ELR (cell line): ENCODE data around the gene HBA1.
A peak's percentile ranks its signal among the peaks of the same experiment; 100 is the strongest.
"Not testable (repeated sequence)": the region's sequence is repeated elsewhere in the genome, so short reads cannot be mapped to it uniquely, and the experiment has no call there.

ENCODE experiments used
- DNase-seq: peaks from one replicate; pipeline ENCODE4 v3.0.0-alpha.2; 2015; ENCODE audit warnings: low read depth

HBA1 gene

DNA sequence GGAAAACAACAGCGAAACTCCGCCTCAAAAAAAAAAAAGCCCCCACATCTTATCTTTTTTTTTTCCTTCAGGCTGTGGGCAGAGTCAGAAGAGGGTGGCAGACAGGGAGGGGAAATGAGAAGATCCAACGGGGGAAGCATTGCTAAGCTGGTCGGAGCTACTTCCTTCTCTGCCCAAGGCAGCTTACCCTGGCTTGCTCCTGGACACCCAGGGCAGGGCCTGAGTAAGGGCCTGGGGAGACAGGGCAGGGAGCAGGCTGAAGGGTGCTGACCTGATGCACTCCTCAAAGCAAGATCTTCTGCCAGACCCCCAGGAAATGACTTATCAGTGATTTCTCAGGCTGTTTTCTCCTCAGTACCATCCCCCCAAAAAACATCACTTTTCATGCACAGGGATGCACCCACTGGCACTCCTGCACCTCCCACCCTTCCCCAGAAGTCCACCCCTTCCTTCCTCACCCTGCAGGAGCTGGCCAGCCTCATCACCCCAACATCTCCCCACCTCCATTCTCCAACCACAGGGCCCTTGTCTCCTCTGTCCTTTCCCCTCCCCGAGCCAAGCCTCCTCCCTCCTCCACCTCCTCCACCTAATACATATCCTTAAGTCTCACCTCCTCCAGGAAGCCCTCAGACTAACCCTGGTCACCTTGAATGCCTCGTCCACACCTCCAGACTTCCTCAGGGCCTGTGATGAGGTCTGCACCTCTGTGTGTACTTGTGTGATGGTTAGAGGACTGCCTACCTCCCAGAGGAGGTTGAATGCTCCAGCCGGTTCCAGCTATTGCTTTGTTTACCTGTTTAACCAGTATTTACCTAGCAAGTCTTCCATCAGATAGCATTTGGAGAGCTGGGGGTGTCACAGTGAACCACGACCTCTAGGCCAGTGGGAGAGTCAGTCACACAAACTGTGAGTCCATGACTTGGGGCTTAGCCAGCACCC is 1.2 kb upstream of the HBA1 start:
- DNase-seq: no peak

DNA sequence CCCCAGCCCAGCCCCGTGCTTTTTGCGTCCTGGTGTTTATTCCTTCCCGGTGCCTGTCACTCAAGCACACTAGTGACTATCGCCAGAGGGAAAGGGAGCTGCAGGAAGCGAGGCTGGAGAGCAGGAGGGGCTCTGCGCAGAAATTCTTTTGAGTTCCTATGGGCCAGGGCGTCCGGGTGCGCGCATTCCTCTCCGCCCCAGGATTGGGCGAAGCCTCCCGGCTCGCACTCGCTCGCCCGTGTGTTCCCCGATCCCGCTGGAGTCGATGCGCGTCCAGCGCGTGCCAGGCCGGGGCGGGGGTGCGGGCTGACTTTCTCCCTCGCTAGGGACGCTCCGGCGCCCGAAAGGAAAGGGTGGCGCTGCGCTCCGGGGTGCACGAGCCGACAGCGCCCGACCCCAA is 474 bp upstream of the HBA1 start:
- not testable (repeated sequence) for DNase-seq

DNA sequence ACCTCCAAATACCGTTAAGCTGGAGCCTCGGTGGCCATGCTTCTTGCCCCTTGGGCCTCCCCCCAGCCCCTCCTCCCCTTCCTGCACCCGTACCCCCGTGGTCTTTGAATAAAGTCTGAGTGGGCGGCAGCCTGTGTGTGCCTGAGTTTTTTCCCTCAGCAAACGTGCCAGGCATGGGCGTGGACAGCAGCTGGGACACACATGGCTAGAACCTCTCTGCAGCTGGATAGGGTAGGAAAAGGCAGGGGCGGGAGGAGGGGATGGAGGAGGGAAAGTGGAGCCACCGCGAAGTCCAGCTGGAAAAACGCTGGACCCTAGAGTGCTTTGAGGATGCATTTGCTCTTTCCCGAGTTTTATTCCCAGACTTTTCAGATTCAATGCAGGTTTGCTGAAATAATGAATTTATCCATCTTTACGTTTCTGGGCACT is 928 bp downstream of the HBA1 start:
- DNase-seq: no peak

DNA sequence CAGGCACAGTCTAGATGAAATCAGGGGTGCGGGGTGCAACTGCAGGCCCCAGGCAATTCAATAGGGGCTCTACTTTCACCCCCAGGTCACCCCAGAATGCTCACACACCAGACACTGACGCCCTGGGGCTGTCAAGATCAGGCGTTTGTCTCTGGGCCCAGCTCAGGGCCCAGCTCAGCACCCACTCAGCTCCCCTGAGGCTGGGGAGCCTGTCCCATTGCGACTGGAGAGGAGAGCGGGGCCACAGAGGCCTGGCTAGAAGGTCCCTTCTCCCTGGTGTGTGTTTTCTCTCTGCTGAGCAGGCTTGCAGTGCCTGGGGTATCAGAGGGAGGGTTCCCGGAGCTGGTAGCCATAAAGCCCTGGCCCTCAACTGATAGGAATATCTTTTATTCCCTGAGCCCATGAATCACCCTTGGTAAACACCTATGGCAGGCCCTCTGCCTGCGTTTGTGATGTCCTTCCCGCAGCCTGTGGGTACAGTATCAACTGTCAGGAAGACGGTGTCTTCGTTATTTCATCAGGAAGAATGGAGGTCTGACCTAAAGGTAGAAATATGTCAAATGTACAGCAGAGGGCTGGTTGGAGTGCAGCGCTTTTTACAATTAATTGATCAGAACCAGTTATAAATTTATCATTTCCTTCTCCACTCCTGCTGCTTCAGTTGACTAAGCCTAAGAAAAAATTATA is 1.6 kb downstream of the HBA1 start:
- DNase-seq: no peak

DNA sequence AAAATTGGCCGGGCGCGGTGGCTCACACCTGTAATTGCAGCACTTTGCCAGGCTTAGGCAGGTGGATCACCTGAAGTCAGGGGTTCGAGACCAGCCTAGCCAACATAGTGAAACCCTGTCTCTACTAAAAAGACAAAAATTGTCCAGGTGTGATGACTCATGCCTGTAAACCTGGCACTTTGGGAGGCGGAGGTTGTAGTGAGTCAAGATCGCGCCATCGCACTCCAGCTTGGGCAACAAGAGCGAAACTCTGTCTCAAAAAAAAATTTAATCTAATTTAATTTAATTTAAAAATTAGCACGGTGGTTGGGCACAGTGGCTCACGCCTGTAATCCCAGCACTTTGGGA is 2.2 kb downstream of the HBA1 start:
- DNase-seq: no peak

DNA sequence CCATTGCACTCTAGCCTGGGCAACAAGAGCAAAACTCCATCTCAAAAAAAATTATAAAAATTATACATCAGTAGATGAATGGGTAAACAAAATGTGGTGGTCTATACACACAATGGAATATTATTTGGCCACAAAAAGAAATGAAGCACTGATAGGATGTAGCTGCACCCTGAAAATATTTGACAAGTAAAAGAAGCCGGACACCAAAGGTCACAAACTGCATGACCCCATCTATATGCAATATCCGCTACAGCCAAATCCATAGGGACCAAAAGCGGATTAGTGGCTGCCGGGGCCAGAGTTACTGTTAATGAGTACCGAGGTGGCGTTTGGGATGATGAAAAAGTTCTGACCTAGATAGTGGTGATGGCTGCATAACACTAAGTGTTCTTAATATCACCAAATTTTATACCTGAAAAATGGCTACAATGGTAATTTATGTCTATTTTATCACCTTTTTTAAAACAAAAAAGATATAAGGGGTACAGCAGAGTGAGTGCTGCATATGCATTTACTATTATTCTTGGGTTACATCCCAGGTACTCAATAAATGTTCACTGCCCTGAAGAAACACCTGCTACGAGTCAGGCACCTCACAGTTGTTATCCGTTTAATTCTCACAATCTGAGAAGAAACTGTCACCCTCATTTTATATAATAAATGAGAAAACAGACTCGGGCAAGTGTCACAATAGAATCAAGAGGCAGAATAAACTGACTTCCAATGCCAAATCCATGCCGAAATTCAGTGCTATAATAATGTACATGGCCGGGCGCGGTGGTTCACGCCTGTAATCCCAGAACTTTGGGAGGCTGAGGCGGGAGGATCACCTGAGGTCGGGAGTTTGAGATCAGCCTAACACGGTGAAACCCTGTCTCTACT is 3.0 kb downstream of the HBA1 start:
- no peak for DNase-seq

DNA sequence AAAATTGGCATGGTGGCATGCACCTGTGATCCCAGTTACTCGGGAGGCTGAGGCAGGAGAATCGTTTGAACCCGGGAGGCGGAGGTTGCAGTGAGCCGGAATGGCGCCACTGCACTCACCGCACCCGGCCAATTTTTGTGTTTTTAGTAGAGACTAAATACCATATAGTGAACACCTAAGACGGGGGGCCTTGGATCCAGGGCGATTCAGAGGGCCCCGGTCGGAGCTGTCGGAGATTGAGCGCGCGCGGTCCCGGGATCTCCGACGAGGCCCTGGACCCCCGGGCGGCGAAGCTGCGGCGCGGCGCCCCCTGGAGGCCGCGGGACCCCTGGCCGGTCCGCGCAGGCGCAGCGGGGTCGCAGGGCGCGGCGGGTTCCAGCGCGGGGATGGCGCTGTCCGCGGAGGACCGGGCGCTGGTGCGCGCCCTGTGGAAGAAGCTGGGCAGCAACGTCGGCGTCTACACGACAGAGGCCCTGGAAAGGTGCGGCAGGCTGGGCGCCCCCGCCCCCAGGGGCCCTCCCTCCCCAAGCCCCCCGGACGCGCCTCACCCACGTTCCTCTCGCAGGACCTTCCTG is 3.7 kb downstream of the HBA1 start, which contains the start of gene HBQ1:
TSS of gene HBQ1 (plus strand) at position 359 of the 575 bp plus-strand sequence. CDS start at position 387, 28 bp downstream.
- peak; percentile 11 for DNase-seq

DNA sequence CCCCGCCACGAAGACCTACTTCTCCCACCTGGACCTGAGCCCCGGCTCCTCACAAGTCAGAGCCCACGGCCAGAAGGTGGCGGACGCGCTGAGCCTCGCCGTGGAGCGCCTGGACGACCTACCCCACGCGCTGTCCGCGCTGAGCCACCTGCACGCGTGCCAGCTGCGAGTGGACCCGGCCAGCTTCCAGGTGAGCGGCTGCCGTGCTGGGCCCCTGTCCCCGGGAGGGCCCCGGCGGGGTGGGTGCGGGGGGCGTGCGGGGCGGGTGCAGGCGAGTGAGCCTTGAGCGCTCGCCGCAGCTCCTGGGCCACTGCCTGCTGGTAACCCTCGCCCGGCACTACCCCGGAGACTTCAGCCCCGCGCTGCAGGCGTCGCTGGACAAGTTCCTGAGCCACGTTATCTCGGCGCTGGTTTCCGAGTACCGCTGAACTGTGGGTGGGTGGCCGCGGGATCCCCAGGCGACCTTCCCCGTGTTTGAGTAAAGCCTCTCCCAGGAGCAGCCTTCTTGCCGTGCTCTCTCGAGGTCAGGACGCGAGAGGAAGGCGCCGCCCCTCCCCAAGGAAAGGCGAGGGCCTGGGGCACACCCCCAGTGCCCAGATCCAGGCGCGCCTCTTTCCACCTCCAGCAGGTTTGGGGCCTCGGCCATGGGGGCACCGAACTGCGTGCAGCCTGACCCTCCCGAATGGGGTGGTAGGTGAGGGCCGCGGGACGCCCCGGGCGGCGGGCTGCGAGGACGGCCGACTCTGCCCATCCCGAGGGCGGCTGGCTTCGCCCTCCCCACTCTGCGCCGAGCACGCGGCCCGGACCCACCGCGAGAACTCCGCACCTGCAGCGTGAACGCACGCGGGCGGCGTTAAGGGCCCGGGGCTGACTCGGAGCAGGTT is 4.4 kb downstream of the HBA1 start:
- DNase-seq: peak; percentile 69

DNA sequence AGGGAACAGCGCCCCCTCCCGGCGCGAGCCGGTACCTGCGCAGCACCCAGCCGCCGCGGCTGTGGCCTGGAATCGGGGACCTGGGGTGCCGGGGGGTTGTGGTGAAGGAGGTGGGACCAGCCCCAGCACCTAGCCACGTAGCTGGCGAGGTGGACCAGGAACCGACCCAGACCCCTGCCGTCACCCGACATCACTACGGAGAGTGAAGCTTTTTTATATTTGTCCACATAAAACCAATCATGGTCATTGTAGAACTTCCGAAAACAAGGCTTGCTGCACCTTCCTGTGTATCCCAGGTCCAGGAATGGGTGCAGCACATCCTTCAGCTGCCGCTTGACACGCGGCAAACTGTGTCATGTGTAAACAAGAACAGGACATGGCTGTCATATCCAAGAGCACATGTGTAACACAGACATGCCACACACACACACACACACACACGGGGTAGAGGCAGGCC is 5.1 kb downstream of the HBA1 start:
- no peak for DNase-seq

DNA sequence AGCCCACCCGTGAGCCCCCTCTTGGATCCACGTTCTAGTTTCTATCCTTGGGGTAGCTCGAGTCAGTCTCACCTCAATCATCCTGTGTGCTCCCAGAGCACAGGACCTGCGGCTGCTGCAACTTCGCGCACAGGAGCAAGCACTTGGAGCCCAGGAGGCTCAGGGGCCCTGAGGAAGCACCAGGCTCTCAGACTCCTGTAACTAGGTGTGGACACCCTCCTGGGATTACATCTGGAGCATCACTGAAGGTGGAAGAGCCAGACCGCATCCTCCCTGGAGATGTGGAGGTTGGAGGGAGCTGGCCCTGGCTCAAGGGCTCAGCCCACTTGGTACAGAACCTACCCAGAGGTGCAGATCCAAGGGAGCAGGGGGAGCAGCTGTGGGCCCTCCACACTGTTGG is 6.5 kb downstream of the HBA1 start:
- DNase-seq: no peak

DNA sequence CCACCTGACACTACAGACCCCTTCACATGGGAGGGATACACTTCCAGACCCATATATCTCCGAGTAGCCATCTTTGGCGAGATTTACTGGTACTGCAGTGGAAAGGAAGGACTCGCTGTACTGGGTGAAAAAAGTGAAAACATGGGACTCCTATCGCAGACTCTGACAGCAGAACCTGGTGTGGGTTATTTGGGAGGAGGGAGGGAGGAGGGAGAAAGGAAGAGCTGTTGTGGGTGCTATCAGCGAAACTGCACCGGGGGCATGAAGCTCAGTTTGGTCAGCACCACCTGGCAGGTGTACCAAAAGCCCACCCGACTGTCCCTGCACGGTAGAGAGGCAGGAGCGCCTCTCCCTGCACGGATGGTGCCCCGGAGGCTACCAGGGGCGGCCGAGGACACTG is 8.7 kb downstream of the HBA1 start:
- DNase-seq: no peak

DNA sequence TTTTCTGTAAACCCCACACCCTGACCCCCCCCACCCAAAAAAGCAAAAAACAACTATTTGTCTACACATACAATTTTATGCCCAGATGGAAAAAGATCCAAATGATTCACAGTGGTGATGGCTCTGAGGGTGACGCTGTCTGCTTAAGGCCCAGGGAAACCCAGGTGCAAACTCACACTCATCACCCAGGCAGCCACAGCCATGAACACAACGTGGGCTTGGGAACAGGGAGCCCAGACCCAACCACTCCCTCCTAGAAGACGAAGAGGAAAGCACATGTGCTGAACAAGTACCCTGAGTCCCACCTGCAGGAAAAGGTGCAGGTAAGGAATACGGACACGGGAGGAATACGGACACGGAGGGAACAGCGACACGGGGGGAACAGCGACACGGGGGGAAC is 9.2 kb downstream of the HBA1 start:
- DNase-seq: no peak

DNA sequence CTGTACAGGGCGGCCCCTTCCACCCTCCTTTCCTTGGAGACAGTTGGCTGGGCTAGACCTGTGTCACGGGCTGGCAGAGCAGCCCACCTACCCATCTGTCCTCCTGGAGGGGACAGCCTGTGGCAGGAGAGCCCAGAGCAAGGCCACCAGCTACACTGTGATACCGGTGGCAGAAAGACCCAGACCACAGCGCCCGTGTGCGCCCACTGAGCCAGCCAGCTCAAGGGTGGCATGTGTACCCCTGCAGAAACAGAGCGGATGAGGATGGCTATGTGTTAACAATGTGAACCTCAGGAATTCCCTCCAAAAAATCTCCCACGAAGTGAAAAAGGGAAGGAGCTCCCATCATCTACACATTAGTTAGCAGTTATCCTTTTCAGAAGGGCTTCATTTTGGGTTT is 10.8 kb downstream of the HBA1 start:
- no peak for DNase-seq

DNA sequence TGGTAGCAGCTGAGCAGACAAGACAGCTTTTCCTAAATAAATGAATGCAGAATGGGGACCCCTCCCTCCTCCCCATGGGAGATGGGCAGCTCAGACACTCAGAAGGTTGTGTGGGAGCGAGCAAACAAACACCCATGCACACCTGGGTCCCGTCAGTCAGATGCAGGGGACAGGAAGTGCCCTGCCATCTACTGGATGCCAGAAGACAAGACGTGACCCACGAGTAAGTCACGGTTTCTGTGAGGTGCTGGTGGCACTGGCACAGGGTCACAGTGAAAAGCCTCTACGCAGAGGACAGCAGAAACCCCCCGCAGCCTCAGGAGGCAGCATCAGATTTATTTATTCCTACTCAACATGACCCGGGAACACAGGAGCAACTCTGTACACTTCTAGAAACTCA is 12.2 kb downstream of the HBA1 start:
- DNase-seq: no peak

DNA sequence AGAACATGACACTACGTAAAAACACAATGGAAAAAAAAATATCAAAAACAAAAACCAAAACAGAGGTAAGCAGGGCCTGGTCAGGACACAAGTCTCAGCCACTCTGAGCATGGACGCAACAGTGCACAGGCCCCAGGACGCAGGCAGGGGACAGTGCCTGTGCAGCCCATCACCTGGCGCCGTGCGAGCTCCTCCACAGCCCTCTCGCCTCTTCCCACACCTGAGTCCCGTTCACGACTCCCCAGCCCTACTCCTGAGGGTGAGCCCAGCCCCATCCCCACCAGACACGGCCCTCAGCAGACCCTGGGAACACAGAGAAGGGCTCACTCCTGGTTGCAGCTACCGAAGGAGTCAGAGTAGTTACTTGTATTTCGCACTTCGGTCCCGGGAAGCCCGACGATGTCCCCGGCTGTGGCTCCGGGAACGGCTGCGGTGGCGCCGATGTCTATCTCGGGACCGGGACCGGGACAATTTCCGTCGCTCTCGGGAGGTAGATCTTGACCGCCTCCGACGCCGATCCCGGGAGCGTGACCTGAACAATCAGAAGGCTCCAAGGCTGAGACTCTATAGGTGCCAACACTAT is 13.2 kb downstream of the HBA1 start:
- DNase-seq: no peak

DNA sequence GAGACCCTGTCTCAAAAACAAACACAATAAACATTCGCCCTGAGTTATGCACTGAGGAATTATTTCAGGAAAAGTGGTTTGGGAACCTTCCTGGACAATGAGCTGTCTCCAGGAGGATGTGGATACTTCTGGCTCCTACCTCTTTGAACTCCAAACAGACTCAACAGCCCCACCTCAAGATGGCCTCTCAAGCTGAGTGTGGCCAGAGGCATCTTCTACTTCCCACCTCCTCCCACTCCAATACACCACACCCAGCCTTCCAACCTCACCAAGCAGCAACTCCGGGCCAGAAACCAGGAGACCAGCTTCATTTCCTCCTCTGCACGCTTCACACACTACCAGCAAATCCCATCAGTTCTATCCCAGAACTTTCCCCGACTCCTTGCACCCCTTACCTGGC is 15.4 kb downstream of the HBA1 start:
- no peak for DNase-seq

DNA sequence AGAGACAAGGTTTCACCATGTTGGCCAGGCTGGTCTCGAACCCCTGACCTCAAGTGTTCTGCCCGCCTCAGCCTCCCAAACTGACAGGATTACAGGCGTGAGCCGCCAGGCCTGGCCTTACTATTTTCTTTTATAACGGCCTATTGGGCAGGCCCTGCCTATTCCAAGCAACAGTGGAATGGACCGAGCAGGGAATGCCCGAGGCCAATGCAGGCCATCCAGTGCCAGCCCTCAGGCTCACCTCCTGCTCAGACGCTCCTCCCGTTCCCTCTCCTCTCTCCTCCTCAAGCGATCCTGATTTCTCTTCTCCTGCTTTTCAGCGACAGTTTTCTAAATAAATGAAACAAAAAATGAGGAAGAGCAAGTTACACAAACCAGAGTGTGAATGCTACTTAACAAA is 16.2 kb downstream of the HBA1 start:
- no peak for DNase-seq

DNA sequence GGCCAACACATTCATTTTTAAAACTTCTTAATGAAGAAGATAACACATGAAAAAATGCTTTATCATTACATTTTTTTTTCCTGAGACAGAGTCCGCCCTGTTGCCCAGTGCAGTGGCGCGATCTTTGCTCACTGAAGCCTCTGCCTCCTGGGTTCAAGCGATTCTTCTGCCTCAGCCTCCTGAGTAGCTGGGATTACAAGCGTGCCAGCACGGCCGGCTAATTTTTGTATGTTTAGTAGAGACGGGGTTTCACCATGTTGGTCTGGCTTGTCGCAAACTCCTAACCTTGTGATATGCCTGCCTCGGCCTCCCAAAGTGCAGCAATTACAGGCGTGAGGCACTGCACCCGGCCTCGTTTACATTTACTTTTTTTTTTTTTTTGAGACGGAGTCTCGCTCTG is 17.0 kb downstream of the HBA1 start:
- DNase-seq: no peak

DNA sequence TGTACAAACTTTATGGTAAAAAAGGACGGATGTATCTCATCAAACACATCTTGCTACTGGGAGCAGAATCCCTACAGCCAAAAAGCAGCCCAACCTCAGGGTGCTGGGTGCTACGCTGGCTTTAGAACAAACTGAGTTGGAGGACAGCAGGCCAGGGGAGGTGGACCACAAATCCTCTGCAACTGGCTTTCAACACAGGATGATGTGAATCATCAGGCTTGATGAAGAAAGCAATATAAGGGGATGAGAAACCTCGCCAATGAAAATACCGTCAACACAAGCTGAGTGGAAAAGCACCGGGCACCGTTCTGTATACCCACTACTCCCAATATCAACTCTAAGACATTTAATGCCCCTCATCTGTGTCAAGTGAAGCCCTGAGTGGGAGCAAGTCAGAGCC is 18.0 kb downstream of the HBA1 start:
- no peak for DNase-seq

DNA sequence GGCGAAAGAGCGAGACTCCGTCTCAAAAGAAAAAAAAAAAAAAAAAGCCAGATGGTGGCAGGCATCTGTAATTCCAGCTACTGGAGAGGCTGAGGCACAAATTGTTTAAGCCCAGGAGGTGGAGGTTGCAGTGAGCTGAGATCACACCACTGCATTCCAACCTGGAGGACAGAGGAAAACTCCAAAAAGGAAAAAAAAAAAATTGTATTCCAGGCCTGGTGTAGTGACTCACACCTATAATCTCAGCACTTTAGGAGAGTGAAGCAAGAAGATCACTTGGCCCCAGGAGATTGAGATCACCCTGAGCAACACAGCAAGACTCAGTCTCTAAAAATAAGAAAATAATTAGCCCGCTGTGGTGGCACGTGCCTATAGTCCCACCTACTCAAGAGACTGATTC is 23.9 kb downstream of the HBA1 start:
- peak; percentile 73 for DNase-seq

DNA sequence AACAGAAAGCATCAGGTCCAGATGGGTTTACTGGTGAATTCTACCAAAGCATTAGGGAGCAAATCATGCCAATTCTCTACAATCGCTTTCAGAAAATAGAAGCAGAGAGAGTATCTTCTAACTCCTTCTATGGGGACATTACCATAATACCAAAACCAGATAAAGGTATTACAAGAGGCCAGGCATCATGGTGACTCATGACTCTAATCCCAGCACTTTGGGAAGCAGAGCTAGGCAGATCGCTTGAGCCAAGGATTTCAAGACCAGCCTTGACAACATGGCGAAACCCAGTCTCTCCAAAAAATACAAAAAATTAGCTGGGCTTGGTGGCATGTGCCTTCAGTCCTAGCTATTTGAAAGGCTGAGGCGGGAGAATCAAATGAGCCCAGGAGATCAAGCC is 26.8 kb downstream of the HBA1 start:
- no peak for DNase-seq
